Caco-2 (cell line): ENCODE results near the gene SLX9. TPM values are rescaled to one million over a fixed set of nuclear protein-coding genes. Genes with fewer than 3 reads are reported as not detected.
A peak's percentile ranks its signal among the peaks of the same experiment; 100 is the strongest.
"Not testable (repeated sequence)": the region's sequence is repeated elsewhere in the genome, so short reads cannot be mapped to it uniquely, and the experiment has no call there.

Source experiments
- BruUV-seq: library from RNA; stranded (reverse); fragments of 400-500 nt; replicated peaks from 2 replicates; lab custom pipeline; 2021; lab: Mats Ljungman, UMichigan
- CTCF ChIA-PET: fragments of 300-600 bp; sonication (Branson Sonifier 250); formaldehyde crosslinking; loops from one replicate; lab custom pipeline; 2022; ENCODE audit warnings: antibody characterized with exemption; lab: Charles Lee
- POLR2A ChIA-PET: fragments of 300-600 bp; sonication (Branson Sonifier 250); formaldehyde crosslinking; loops from one replicate; lab custom pipeline; 2022; ENCODE audit warnings: antibody characterized with exemption; lab: Charles Lee
- DNase-seq, 2 experiments: peaks; one replicate each; pipeline versions ENCODE4 v3.0.0 to v3.0.0-alpha.2; 2020 to 2022
- H3K27me3 ChIP-seq: replicated peaks from 2 replicates; pipeline ENCODE4 v1.6.0; 2011; ENCODE audit warnings: low read length; ENCODE audit not compliant: control insufficient read depth, insufficient read depth
- H3K36me3 ChIP-seq: 2 replicates; pipeline ENCODE4 v1.5.1; 2011; ENCODE audit warnings: low read length; ENCODE audit not compliant: control insufficient read depth, insufficient read depth
- H3K4me1 ChIP-seq: fragments of 250-450 bp; sonication (Bioruptor Pico); 2 replicates; pipeline ENCODE4 v1.5.1; 2020; ENCODE audit warnings: mild to moderate bottlenecking
- H3K4me3 ChIP-seq: 2 replicates; pipeline ENCODE4 v1.5.1; 2011; ENCODE audit warnings: low read depth, mild to moderate bottlenecking, control low read depth, low read length
- H3K9me3 ChIP-seq: fragments of 250-450 bp; sonication (Bioruptor Pico); 2 replicates; pipeline ENCODE4 v1.5.1; 2020; ENCODE audit warnings: mild to moderate bottlenecking, moderate library complexity
- H3K27ac Mint-ChIP-seq: one replicate; pipeline ENCODE4 v1.8.0; 2022; ENCODE audit warnings: mixed read lengths; ENCODE audit not compliant: unreplicated experiment
- H3K27me3 Mint-ChIP-seq: one replicate; pipeline ENCODE4 v1.8.0; 2022; ENCODE audit warnings: mixed read lengths; ENCODE audit not compliant: insufficient read depth, unreplicated experiment
- H3K36me3 Mint-ChIP-seq: one replicate; pipeline ENCODE4 v1.8.0; 2022; ENCODE audit warnings: mild to moderate bottlenecking, mixed read lengths; ENCODE audit not compliant: insufficient read depth, unreplicated experiment
- H3K4me1 Mint-ChIP-seq: one replicate; pipeline ENCODE4 v1.8.0; 2022; ENCODE audit warnings: low read depth, mixed read lengths; ENCODE audit not compliant: unreplicated experiment
- H3K4me3 Mint-ChIP-seq: one replicate; pipeline ENCODE4 v1.8.0; 2022; ENCODE audit warnings: mild to moderate bottlenecking, moderate library complexity, mixed read lengths; ENCODE audit not compliant: unreplicated experiment
- H3K9me3 Mint-ChIP-seq: one replicate; pipeline ENCODE4 v1.8.0; 2022; ENCODE audit warnings: mixed read lengths; ENCODE audit not compliant: unreplicated experiment
- intact Hi-C: fragments of 100-400 bp; cut with micrococcal nuclease; formaldehyde crosslinking; loops from one replicate; pipeline ENCODE4 v1.10.0; 2022; ENCODE audit not compliant: unreplicated experiment
- total RNA-seq: library from RNA; stranded (reverse); gene quantifications from 2 replicates; pipeline ENCODE4 v1.2.3, GENCODE V29; 2022
- TF ChIP-seq, protein P1 (sequence below), 2 experiments: fragments of 200-600 bp in 1 of 2; IDR thresholded peaks; 1 replicate in 1 of 2; 2 replicates in 1 of 2; pipeline versions ENCODE4 v1.5.1 to v1.8.0; 2011 to 2022; ENCODE audit warnings: antibody characterized with exemption in 1 of 2, control low read depth in 1 of 2, inconsistent platforms in 1 of 2, low read depth in 1 of 2, low read length in 1 of 2, mild to moderate bottlenecking in 1 of 2, moderate library complexity in 1 of 2; ENCODE audit not compliant: insufficient read depth in 1 of 2, severe bottlenecking in 1 of 2, unreplicated experiment in 1 of 2

Gene SLX9
- total RNA-seq, 1 experiment from 2014 or later = 62.1 TPM

DNA sequence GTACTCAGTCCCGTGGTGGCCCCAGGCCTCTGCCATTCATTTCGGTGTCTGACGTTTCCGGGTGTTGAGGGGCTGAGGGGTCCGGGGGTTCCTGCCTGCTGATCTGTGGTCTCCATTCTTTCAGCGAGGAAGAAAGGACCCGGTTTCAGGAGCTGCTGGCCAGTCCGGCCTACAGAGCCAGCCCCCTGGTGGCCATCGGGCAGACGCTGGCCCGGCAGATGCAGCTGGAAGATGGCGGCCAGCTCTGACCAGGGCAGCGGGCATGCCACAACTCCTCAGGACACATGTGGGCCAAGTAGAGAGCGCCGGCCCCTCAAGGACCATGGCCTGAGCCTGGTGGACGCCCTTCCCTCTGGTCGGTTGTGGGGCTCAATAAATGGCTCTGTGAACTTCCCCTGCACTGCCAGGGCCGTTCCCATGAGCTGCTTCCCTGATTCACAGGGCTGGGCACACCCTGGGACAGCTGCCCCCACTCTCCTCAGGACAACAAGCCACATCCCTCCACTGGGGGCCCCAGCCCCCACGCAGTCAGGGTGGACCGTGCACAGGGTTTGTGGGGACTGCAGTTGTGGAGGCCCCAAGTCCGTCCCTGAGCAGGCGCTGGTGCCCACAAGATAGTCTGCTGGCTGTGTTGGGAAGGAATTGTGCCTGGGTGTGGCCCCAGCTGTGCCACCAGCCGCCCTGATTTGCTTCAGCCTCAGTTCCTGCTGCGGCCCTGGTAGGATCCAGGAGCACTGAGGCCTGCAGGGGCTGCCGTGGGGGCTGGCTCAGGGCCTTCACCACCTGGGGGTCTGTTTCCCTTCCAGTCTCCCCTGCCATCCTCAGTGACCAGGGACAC is 36.9 kb downstream of the SLX9 start:
- CTCF ChIA-PET = interaction anchor here (0.9 kb wide), 1 partner anchor 161 kb away, joined by 3 read pairs; no protein-coding TSS in a partner anchor
- TF ChIP-seq, protein P1, sequence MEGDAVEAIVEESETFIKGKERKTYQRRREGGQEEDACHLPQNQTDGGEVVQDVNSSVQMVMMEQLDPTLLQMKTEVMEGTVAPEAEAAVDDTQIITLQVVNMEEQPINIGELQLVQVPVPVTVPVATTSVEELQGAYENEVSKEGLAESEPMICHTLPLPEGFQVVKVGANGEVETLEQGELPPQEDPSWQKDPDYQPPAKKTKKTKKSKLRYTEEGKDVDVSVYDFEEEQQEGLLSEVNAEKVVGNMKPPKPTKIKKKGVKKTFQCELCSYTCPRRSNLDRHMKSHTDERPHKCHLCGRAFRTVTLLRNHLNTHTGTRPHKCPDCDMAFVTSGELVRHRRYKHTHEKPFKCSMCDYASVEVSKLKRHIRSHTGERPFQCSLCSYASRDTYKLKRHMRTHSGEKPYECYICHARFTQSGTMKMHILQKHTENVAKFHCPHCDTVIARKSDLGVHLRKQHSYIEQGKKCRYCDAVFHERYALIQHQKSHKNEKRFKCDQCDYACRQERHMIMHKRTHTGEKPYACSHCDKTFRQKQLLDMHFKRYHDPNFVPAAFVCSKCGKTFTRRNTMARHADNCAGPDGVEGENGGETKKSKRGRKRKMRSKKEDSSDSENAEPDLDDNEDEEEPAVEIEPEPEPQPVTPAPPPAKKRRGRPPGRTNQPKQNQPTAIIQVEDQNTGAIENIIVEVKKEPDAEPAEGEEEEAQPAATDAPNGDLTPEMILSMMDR (IDR thresholded peaks at IDR 0.05; ENCODE audit: insufficient read depth in 1 of 2, low read depth in 1 of 2, low read length in 1 of 2, severe bottlenecking in 1 of 2, unreplicated experiment in 1 of 2) = peak in 1 of 2 experiments; percentile 32
- H3K9me3 Mint-ChIP-seq, H3K36me3 ChIP-seq, H3K4me1 Mint-ChIP-seq, H3K27me3 ChIP-seq, H3K27ac Mint-ChIP-seq, H3K4me3 ChIP-seq, H3K4me1 ChIP-seq, H3K4me3 Mint-ChIP-seq, H3K27me3 Mint-ChIP-seq, BruUV-seq, intact Hi-C loops, H3K9me3 ChIP-seq, POLR2A ChIA-PET, DNase-seq: not testable (repeated sequence)
- peaks cover 37% of the 10 kb centered on the region for H3K36me3 Mint-ChIP-seq

DNA sequence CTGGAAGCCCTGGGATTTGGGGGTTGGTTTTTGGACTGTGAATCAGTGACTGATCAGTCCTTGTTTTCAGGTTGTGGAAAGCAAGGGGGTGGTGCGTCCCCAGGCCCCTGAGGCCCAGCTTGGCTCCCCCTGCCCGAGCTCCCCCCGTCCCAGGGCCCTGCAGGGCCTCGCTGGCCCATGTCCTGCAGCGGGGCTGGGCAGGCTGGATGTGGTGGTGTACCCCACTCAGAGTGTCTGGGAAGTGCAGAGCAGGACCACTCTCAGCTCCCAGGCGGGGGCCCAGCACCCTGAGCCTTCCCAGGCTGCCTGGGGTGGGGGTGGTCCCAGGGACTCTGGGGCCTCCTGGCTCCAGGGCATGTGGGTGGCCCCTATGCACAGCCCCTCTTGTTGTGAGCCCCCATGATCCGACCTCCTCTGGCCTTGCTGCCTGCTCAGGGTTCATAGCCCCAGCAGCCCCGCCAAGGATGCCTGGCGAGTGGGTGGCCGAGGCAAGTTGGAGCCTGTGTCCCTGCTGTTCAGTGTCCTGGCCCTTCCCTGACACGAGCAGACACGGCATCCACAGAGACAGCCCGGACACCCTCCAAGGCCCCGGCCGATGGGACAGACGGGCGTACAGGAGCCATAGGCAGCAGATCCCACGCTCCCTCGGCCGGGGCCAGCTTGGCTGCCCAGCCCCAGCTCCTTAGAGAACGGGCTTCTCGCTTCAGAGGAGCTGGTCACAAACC is 37.9 kb downstream of the SLX9 start:
- POLR2A ChIA-PET = no interaction called here
- Mint-ChIP-seq H3K27me3 (no peaks in the 10 kb centered on the region), H3K4me1 (no peaks in the 10 kb centered on the region), H3K27ac (no peak overlapping the region), H3K9me3 (no peaks in the 10 kb centered on the region), H3K4me3 (no peak overlapping the region), H3K36me3 (peaks cover 36% of the 10 kb centered on the region)
- no peaks in the 10 kb centered on the region for H3K27me3 ChIP-seq
- CTCF ChIA-PET = interaction anchor here (0.6 kb wide), 1 partner anchor 158 kb away, joined by 8 read pairs; no protein-coding TSS in a partner anchor
- H3K4me1 ChIP-seq = peaks cover 5% of the 10 kb centered on the region
- H3K9me3 ChIP-seq = no peaks in the 10 kb centered on the region
- no peak for DNase-seq
- H3K4me3 ChIP-seq = no peak overlapping the region
- TF ChIP-seq, protein P1 (IDR thresholded peaks at IDR 0.05; ENCODE audit: insufficient read depth in 1 of 2, low read depth in 1 of 2, low read length in 1 of 2, severe bottlenecking in 1 of 2, unreplicated experiment in 1 of 2) = no peak
- H3K36me3 ChIP-seq = no peaks in the 10 kb centered on the region
- intact Hi-C loops = no loop called here
- BruUV-seq = no TSS peak

DNA sequence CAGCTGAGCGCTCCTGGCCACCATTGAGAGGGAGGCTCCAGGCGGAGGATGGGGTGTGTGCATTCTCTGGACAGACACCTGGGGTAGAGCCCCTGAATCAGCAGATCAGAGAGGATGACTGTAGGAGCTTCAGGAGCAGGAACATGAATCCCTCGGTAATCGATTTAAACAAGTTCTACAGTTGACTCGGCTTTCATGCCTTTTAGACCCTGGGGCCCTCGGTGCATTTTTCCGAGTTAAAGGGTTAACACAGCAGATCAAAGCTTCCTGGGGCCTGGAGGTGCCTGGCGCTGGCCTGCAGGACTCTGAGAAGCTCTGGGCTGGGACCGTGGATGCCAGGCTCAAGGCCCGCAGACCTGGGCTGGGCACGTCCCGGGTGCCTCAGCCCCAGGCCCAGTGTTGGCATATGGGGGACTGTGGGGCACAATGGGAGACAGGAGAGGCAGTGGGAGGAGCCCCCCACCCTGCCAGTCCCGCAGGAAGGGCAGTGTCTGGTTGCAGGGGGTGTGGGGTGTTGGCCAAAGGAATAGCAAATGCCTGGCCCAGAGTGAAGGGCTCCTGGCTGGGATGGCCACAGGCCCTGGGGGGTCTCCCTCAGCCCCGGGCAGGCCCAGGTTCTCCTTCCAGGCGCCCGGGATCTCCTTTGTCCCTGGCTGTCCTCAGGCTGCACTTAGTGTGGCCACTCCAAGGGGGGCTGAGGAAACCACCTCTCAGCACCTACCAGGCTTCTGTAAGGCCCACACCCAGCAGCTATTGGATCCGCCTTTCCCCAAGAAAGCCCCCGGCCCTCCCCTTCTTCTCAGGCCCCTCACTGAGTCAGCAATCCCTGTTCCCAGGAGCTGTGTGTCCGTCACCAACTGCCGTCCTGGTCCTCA is 40.1 kb downstream of the SLX9 start:
- POLR2A ChIA-PET = no interaction called here
- no peaks in the 10 kb centered on the region for H3K27me3 Mint-ChIP-seq
- TF ChIP-seq, protein P1 (IDR thresholded peaks at IDR 0.05; ENCODE audit: insufficient read depth in 1 of 2, low read depth in 1 of 2, low read length in 1 of 2, severe bottlenecking in 1 of 2, unreplicated experiment in 1 of 2) = no peak
- Histone ChIP-seq H3K27me3 (no peaks in the 10 kb centered on the region), H3K4me1 (peaks cover 14% of the 10 kb centered on the region), H3K36me3 (no peaks in the 10 kb centered on the region), H3K4me3 (no peak overlapping the region), H3K9me3 (no peaks in the 10 kb centered on the region)
- no peaks in the 10 kb centered on the region for H3K4me1 Mint-ChIP-seq
- H3K36me3 Mint-ChIP-seq = peaks cover 28% of the 10 kb centered on the region
- H3K27ac Mint-ChIP-seq = peak overlapping the region; percentile 66
- CTCF ChIA-PET = no interaction called here
- no TSS peak for BruUV-seq
- DNase-seq = no peak
- intact Hi-C loops = no loop called here
- no peak overlapping the region for H3K4me3 Mint-ChIP-seq
- no peaks in the 10 kb centered on the region for H3K9me3 Mint-ChIP-seq
